Upper lobe of left lung (tissue), 6 donors: ENCODE measurements around the gene FNDC5. TPM values are rescaled to one million over a fixed set of nuclear protein-coding genes. Genes with fewer than 3 reads are reported as not detected.

Experiments used
- ATAC-seq, 2 donors: fragments of 200-7000 bp; cut with Tn5 transposase; one replicate each; pipeline ENCODE4 v1.9.1; 2022; ENCODE audit warnings: mild to moderate bottlenecking in 2 of 2, moderate library complexity in 2 of 2; ENCODE audit not compliant: low FRiP score in 2 of 2
- DNase-seq, 2 donors: peaks; one replicate each; pipeline ENCODE4 v3.0.0-alpha.2; 2019 to 2020
- H3K27ac ChIP-seq, 4 donors: fragments of 200-600 bp; sonication (generic); one replicate each; pipeline ENCODE4 v1.5.1; 2016 to 2019
- H3K27me3 ChIP-seq, 4 donors: fragments of 200-600 bp; sonication (generic); one replicate each; pipeline ENCODE4 v1.5.1; 2017 to 2019
- H3K36me3 ChIP-seq, 4 donors: fragments of 200-600 bp; sonication (generic); one replicate each; pipeline ENCODE4 v1.5.1; 2016 to 2019
- H3K4me1 ChIP-seq, 4 donors: fragments of 200-600 bp; sonication (generic); one replicate each; pipeline ENCODE4 v1.5.1; 2018 to 2019
- H3K4me3 ChIP-seq, 4 donors: fragments of 200-600 bp; sonication (generic); one replicate each; pipeline ENCODE4 v1.5.1; 2017 to 2019; ENCODE audit warnings: mild to moderate bottlenecking in 2 of 4, moderate library complexity in 1 of 4
- H3K9me3 ChIP-seq, 4 donors: fragments of 200-600 bp; sonication (generic); one replicate each; pipeline ENCODE4 v1.5.1; 2018 to 2019
- EP300 ChIP-seq, 4 donors: sonication (generic); formaldehyde crosslinking; IDR thresholded peaks; one replicate each; pipeline ENCODE4 v1.5.1; 2017; ENCODE audit warnings: antibody characterized with exemption in 4 of 4, control low read depth in 2 of 4
- POLR2A ChIP-seq, 4 donors: fragments of 450-650 bp; IDR thresholded peaks; one replicate each; pipeline ENCODE4 v1.5.1; 2016 to 2017; ENCODE audit warnings: antibody characterized with exemption in 4 of 4, mild to moderate bottlenecking in 2 of 4
- POLR2AphosphoS5 ChIP-seq, 2 donors: sonication (generic); formaldehyde crosslinking; IDR thresholded peaks; one replicate each; pipeline ENCODE4 v1.5.1; 2017; ENCODE audit warnings: antibody characterized with exemption in 2 of 2
- WGBS, 2 donors: methylation state at CpG; one replicate each; pipeline ENCODE4 v1.1.5; 2017 to 2018; 5-methylcytosine and 5-hydroxymethylcytosine counted together
- total RNA-seq, 6 donors: library from RNA; depleted of rRNA in 4 of 6; stranded (reverse); fragments of >200 nt in 4 of 6; gene quantifications; one replicate each; pipeline versions ENCODE4 v1.1.0 to v1.2.1, GENCODE V29; 2016 to 2021
- TF ChIP-seq, protein P1 (sequence below), 6 experiments: fragments of 450-650 bp in 4 of 6; fragments of 200-600 bp in 2 of 6; sonication (generic) in 2 of 6; IDR thresholded peaks; one replicate each; pipeline ENCODE4 v1.5.1; 2016 to 2019; ENCODE audit warnings: antibody characterized with exemption in 6 of 6
- donor health status: DM: no; HTN: no; CAD: no; lungs with moderate emphysema.
- donor health status: DM: no; HTN: yes; CAD: no; lungs with severe emphysema.

Gene FNDC5
- total RNA-seq, 6 donors from 2014 or later = 0.30 to 10.3 (median 2.2) TPM; not detected in 2

DNA sequence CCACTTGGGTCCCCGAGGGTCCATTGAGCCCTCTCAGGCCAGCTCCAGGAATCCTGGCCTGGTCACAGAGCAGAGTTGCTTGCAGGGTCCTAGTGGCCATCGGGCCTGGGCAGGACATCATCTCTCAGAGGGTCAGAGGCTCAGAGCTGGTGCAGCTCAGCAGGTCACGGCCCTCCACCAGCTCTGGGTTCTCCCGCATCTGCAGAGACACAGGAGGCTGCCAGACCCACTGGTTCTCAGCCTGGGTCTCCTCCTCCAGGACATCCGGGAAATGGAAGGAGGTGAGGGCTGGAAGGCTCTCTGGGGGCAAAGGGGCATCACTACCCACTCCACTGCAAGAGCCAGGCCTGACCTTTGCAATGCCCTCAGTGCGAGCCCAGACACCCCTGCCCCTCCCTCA, 24.0 kb upstream of the FNDC5 start:
- DNase-seq (no peak), ATAC-seq (no peak)
- Histone ChIP-seq H3K4me3 (no peak overlapping the region), H3K27me3 (peaks cover 0 to 15% (median 12%) of the 10 kb centered on the region in 4 donors), H3K9me3 (no peaks in the 10 kb centered on the region), H3K36me3 (no peaks in the 10 kb centered on the region), H3K27ac (no peak overlapping the region), H3K4me1 (peaks cover 12 to 20% (median 19%) of the 10 kb centered on the region in 4 donors)
- TF ChIP-seq POLR2A (IDR thresholded peaks at IDR 0.05) (no peak), POLR2AphosphoS5 (IDR thresholded peaks at IDR 0.05) (no peak), EP300 (IDR thresholded peaks at IDR 0.05) (no peak)
- TF ChIP-seq, protein P1, sequence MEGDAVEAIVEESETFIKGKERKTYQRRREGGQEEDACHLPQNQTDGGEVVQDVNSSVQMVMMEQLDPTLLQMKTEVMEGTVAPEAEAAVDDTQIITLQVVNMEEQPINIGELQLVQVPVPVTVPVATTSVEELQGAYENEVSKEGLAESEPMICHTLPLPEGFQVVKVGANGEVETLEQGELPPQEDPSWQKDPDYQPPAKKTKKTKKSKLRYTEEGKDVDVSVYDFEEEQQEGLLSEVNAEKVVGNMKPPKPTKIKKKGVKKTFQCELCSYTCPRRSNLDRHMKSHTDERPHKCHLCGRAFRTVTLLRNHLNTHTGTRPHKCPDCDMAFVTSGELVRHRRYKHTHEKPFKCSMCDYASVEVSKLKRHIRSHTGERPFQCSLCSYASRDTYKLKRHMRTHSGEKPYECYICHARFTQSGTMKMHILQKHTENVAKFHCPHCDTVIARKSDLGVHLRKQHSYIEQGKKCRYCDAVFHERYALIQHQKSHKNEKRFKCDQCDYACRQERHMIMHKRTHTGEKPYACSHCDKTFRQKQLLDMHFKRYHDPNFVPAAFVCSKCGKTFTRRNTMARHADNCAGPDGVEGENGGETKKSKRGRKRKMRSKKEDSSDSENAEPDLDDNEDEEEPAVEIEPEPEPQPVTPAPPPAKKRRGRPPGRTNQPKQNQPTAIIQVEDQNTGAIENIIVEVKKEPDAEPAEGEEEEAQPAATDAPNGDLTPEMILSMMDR (IDR thresholded peaks at IDR 0.05) = no peak
- 40 to 82% methylated on average over 1 to 6 of the region's 6 CpGs for WGBS, 2 donors

DNA sequence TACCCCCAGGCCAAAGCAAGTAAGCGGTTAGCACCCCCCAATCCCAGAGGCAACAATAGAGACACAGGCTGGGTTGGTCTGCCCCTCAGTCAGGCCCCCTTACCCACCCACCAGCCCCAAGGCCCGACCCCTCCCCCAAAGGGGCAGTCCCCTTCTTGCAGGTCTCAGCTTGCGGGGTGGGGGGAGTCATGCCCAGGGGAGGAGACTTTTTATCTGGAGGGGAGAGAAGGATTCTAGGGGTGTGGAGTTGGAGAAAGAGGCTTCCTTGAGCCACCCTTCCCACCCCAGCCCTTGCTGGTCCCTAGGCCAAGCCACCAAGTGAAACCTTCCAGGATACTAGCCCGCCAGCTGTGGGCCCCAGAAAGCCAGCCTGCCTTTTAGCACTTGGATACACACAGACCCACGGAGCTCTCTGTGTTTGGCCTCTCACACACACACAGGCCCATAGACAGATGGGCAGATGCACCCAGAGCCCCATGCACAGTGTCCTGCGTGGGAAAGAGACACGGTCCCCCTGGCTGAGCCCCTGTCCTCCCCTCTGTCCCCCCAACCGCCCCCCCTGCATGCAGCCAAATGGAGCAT, 23.4 kb upstream of the FNDC5 start:
- Histone ChIP-seq H3K4me1 (peaks cover 12 to 20% (median 19%) of the 10 kb centered on the region in 4 donors), H3K4me3 (peak overlapping the region in 1 of 4 donors; percentile 52), H3K27me3 (peaks cover 0 to 15% (median 12%) of the 10 kb centered on the region in 4 donors), H3K36me3 (no peaks in the 10 kb centered on the region), H3K9me3 (no peaks in the 10 kb centered on the region), H3K27ac (no peak overlapping the region)
- ATAC-seq = no peak
- TF ChIP-seq POLR2A (IDR thresholded peaks at IDR 0.05) (no peak), EP300 (IDR thresholded peaks at IDR 0.05) (no peak), POLR2AphosphoS5 (IDR thresholded peaks at IDR 0.05) (no peak)
- TF ChIP-seq, protein P1 (IDR thresholded peaks at IDR 0.05) = no peak
- WGBS, 2 donors = 73 to 87% methylated on average over 3 to 8 of the region's 8 CpGs
- no peak for DNase-seq

DNA sequence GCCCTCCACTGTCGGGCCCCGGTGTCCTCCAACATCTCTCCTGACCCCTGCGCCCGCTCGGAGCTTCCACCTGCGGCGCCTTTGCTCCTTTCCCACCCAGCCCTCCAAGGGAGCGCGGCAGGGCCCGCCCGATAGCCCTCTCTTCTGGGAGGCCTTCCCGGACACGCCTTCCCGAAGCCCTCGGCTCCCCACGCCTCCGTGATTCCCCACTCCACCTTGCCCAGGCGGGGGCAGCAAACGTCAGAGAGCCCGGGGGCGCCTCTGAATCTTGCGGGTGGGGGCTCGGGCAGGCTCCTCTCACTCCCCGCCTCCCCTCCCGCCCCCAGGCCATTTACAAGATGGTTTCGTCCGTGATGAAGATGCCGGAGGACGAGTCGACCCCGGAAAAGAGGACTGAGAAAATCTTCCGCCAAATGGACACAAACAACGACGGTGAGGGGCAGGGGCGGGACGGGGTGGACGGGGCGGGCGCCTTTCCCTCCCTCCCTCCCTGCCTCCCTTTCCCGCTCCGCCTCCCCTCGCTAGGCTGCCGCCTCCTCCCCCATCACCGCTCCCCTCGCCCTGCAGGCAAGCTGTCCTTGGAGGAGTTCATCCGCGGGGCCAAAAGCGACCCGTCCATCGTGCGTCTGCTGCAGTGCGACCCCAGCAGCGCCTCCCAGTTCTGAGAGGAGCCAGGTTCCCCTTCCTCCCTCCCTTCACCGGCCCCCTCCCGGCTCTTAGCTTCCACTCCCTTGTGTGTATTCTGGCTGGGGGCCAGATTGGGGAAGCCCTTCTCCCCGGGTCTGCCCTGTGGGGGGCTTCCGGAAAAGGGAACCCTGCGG, 22.7 kb upstream of the FNDC5 start:
- Histone ChIP-seq H3K4me3 (peak overlapping the region; percentile 14 to 52 (median 42)), H3K36me3 (no peaks in the 10 kb centered on the region), H3K27me3 (peaks cover 0 to 15% (median 12%) of the 10 kb centered on the region in 4 donors), H3K27ac (no peak overlapping the region), H3K9me3 (no peaks in the 10 kb centered on the region), H3K4me1 (peaks cover 12 to 20% (median 19%) of the 10 kb centered on the region in 4 donors)
- TF ChIP-seq POLR2AphosphoS5 (IDR thresholded peaks at IDR 0.05) = no peak
- TF ChIP-seq, protein P1 (IDR thresholded peaks at IDR 0.05) = peak in 1 of 6 experiments; percentile 5
- DNase-seq (peak in 1 of 2 donors; percentile 82), ATAC-seq (peak in 1 of 2 donors; percentile 69)
- WGBS, 2 donors = 0 to 3% methylated on average over 3 to 55 of the region's 58 CpGs

DNA sequence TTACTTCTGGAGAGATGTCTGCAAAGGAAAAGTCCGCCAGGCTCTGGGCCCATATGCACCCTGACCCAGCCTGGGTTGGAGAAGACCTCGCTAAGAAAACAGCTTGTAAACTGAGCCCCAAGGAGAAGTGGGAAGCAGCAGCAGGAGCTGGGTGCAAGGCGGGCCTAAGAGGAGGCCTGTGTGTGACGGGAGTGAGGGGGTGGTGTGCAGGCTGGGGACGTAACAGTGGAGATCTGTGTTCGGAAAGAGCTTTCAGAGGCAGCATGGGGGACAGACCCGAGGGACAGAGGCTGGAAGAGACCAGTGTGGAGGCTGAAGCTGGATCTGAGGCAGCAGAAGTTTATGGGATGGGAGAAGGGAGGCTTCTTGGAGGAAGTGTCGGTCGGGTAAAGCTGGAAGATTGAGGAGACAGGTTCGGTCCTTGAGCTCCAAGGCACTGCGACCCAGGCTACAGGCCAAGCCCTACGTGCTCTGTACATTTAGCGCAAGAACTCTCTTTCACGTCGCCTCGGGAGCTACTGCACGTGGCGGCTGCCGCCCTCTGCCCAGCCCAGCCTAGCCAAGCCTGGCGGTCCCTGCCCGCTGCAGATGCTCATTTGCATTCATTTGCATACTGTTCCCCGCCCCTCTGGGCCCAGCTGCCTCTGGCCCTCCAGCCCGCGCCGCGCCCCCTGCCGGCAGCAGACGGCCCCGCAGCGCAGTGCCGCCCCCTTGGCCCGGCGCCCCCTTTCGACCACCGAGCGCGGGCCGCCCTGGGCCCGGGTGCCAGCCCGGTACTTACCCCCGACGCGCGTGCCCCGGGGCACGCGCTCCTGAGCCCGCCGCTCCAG, 21.9 kb upstream of the FNDC5 start:
- DNase-seq (peak in 1 of 2 donors; percentile 88), ATAC-seq (peak in 1 of 2 donors; percentile 54)
- Histone ChIP-seq H3K27me3 (peaks cover 0 to 20% (median 12%) of the 10 kb centered on the region in 4 donors), H3K4me3 (peak overlapping the region in 3 of 4 donors; percentile 32 to 52 (median 52)), H3K36me3 (no peaks in the 10 kb centered on the region), H3K9me3 (no peaks in the 10 kb centered on the region), H3K27ac (no peak overlapping the region), H3K4me1 (peaks cover 12 to 20% (median 19%) of the 10 kb centered on the region in 4 donors)
- TF ChIP-seq, protein P1 (IDR thresholded peaks at IDR 0.05) = peak in 5 of 6 experiments; percentile 31 to 76 (median 53)
- TF ChIP-seq POLR2AphosphoS5 (IDR thresholded peaks at IDR 0.05) = no peak
- WGBS, 2 donors = 22 to 48% methylated on average over 18 to 47 of the region's 49 CpGs
